ENCODE results near the gene KISS1R. TPM values are rescaled to one million over a fixed set of nuclear protein-coding genes. Genes with fewer than 3 reads are reported as not detected.

The KISS1R gene
- total RNA-seq, 1 donor from 2014 or later: not detected

GRCh38 chr19:924553-925086 lies 7.5 kb downstream of the KISS1R start:
- no peak for ATAC-seq

GRCh38 chr19:925087-925525 lies 8.0 kb downstream of the KISS1R start:
- peak; percentile 22 for ATAC-seq

- ATAC-seq: peak; percentile 56
Observed at GRCh38 chr19:925526-926322, 8.6 kb downstream of the KISS1R start, which contains the start of gene ARID3A. Gene ARID3A, plus strand, starts transcription at chr19:926035. Its CDS starts 3,494 bp downstream, at chr19:929529.

- no peak for ATAC-seq
Observed at GRCh38 chr19:926323-926588, 9.1 kb downstream of the KISS1R start.

GRCh38 chr19:926589-927350 lies 9.6 kb downstream of the KISS1R start:
- ATAC-seq: peak; percentile 7

- peak; percentile 3 for ATAC-seq
Observed at GRCh38 chr19:927351-927779, 10.2 kb downstream of the KISS1R start.

- ATAC-seq: no peak
Observed at GRCh38 chr19:927780-928401, 10.8 kb downstream of the KISS1R start.

GRCh38 chr19:928471-929202 lies 11.5 kb downstream of the KISS1R start:
- ATAC-seq: no peak

GRCh38 chr19:929203-929890 lies 12.2 kb downstream of the KISS1R start:
- no peak for ATAC-seq

- no peak for ATAC-seq
Observed at GRCh38 chr19:929891-930258, 12.7 kb downstream of the KISS1R start.

- no peak for ATAC-seq
Observed at GRCh38 chr19:931860-932647, 14.9 kb downstream of the KISS1R start.

GRCh38 chr19:932648-933552 lies 15.8 kb downstream of the KISS1R start:
- ATAC-seq: peak; percentile 27

- no peak for ATAC-seq
Observed at GRCh38 chr19:933553-933882, 16.4 kb downstream of the KISS1R start.

GRCh38 chr19:934197-934840 lies 17.2 kb downstream of the KISS1R start:
- ATAC-seq: no peak

GRCh38 chr19:934865-935479 lies 17.8 kb downstream of the KISS1R start:
- ATAC-seq: peak; percentile 64

GRCh38 chr19:936175-936546 lies 19.0 kb downstream of the KISS1R start:
- ATAC-seq: no peak

- no peak for ATAC-seq
Observed at GRCh38 chr19:937259-937694, 20.1 kb downstream of the KISS1R start.

- no peak for ATAC-seq
Observed at GRCh38 chr19:938233-938923, 21.2 kb downstream of the KISS1R start.

Measured in esophagus mucosa (tissue), 1 donor.